GM18858 (cell line): ENCODE data around the gene SMCO2.
A peak's percentile ranks its signal among the peaks of the same experiment; 100 is the strongest.
"Not testable (repeated sequence)": the region's sequence is repeated elsewhere in the genome, so short reads cannot be mapped to it uniquely, and the experiment has no call there.

Experiments used
- ATAC-seq: cut with Tn5 transposase; IDR thresholded peaks from one replicate; pipeline ENCODE4 v1.9.1; 2021; ENCODE audit not compliant: unreplicated experiment

The SMCO2 gene

GRCh38 chr12:27523642-27524493, 77.3 kb downstream of the SMCO2 start, which contains the start of gene PPFIBP1:
PPFIBP1 (plus strand) TSS chr12:27524206; CDS start chr12:27633397, 109,191 bp downstream.
- peak; percentile 88 for ATAC-seq

GRCh38 chr12:27524494-27524835, 77.9 kb downstream of the SMCO2 start:
- no peak for ATAC-seq

DNA sequence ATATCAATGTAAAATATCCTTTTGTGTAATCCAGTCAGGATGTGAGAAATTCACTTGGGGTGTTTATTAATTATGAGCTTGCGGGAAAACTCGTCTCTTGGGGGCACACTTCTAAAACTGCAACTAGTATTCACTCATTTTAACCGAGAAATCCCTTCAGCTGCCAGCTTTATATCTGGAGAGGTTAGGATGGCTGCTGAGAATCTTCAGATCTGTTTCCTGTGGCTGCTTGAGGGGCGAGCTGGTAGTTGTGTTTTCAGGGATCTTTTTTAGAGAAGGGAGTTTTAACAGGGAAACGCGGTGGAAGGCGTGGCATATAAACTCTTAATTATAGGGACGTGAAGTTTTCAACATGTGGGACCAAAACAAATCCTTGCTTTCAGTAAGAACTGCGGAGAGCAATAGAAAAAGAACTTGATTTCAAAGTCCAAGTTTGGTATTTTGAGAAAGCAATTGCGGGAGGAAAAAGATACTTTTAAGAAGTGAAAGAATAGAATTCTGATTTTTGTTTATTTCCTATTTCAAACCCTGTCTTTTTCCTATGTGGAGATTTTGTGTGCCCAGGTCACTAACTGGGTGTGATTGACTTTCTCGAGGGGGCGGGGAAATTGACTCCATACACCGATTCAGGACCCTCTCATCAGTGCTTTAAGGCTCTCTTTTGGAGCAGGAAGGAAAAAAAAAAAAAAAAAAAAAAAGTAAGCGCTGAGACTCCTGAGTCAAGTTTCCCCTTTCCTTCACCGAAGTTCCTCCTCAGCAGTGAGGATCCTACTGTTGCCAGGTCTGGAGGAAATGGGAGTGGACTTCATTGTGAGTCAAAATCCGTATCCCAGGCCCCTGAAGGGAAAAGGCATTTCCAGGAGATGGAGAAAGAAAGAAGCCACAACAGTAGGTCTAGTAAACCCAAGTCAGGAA, 78.6 kb downstream of the SMCO2 start:
- ATAC-seq: no peak

DNA sequence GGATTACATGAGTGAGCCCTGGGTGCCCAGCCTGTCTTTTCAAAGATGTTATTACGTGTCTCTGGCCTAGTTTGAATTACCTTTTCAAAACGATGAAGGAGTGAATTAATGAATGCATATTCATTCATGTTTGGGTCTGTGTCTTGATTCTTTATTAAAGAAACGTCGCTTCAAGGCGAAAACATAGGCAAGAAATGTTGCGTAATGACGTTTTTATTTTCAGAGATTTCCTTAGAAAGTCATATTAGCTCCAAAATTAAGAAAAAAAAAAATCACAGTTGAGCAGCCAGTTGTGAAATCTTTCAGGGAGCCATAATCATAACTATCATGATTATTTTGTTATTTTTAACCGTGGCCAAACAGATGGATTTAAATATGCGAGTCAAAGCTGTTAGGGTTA, 81.0 kb downstream of the SMCO2 start:
- ATAC-seq: no peak

GRCh38 chr12:27528788-27529187, 82.3 kb downstream of the SMCO2 start:
- ATAC-seq: no peak

GRCh38 chr12:27530157-27530922, 83.8 kb downstream of the SMCO2 start:
- ATAC-seq: no peak

GRCh38 chr12:27531896-27532295, 85.4 kb downstream of the SMCO2 start:
- ATAC-seq: no peak

- peak; percentile 61 for ATAC-seq
These were observed 87.7 kb downstream of the SMCO2 start for GRCh38 chr12:27534060-27534764.

DNA sequence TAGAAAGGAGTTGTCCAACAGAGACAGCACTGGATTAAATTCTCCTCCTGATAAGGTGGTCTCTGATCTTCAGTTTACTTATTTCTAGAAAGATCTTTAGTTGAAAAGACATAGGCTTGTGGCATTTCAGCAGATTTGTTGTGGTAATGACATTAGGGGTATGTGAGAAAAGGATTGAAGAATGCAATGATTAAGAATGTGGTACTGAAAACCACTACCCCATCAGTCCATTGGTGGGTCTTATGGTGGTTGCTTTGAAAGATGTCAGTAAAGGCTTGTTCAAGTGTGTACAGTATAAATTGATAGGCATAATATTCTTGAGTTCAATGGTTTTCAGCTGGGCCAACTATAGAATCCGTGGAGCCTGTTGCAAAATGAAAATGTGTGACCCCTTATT, 88.2 kb downstream of the SMCO2 start:
- ATAC-seq: peak; percentile 2

GRCh38 chr12:27535318-27535717, 88.8 kb downstream of the SMCO2 start:
- ATAC-seq: no peak

DNA sequence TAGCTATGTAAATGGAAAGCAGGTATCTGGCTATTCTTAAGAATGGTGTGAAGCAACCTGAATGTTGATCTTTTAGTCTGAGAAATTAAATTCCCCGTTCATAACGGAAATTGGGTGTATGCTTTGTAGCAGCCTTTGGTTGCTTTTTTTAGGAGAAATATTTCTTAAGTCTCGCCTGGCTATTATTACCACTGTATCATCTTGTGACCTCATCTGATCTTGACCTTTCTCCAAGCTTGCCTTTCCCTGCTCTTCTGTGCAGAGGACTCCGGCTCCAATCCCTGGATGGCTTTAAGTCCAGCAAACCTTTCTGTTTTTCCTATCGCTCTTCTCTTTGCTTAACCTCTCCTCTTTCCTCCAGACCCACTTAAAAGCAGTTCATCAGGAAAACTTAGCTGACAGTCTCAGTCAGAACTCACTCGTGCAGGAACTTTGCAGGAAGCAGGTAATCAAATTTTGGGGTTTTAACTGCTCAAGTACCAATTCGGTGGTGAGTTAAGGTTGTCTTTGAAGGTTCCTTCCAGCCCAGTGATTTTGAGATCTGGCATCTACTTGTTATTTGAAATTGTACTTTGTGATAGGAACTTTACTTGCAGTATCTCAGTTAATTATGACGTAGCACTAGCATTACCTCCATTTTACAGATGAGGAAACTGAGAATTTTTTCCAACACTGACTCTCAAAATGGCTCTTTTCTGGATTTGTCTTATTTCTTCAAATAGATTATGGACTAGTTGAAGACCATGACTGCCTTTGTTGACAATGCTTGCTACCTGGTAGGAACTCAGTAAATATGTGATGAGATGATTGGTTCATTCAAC, 91.5 kb downstream of the SMCO2 start:
- no peak for ATAC-seq

- ATAC-seq: no peak
These were observed 92.7 kb downstream of the SMCO2 start for GRCh38 chr12:27539191-27539631.

- ATAC-seq: no peak
These were observed 94.6 kb downstream of the SMCO2 start for GRCh38 chr12:27541031-27541719.

- ATAC-seq: no peak
These were observed 96.1 kb downstream of the SMCO2 start for GRCh38 chr12:27542628-27543027.

DNA sequence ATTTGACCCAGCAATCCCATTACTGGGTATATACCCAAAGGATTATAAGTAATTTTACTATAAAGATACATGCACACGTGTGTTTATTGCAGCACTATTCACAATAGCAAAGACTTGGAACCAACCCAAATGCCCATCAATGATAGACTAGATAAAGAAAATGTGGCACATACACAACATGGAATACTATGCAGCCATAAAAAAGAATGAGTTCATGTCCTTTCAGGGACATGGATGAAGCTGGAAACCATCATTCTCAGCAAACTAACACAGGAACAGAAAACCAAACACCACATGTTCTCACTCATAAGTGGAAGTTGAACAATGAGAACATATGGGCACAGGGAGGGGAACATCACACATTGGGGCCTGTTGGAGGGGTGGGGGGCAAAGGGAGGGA, 98.3 kb downstream of the SMCO2 start:
- ATAC-seq: not testable (repeated sequence)

- no peak for ATAC-seq
These were observed 99.1 kb downstream of the SMCO2 start for GRCh38 chr12:27545665-27546064.

GRCh38 chr12:27547592-27547991, 101.1 kb downstream of the SMCO2 start:
- ATAC-seq: no peak

- ATAC-seq: no peak
These were observed 102.0 kb downstream of the SMCO2 start for GRCh38 chr12:27548301-27549199.
